ACHN (cell line): ENCODE measurements around the gene CKAP2.
"Not testable (repeated sequence)": the region's sequence is repeated elsewhere in the genome, so short reads cannot be mapped to it uniquely, and the experiment has no call there.

Experiments
- DNase-seq: peaks from one replicate; pipeline ENCODE4 v3.0.0-alpha.2; 2015
- in situ Hi-C: cut with HindIII; loops from 2 replicates; pipeline ENCODE4 v1.10.0; 2017; ENCODE audit warnings: low sequenced_read_pairs, low pct_ligation_motif_present, low pct_unique_long_range_greater_than_20kb

Gene CKAP2

GRCh38 chr13:52510221-52510797, 55.0 kb downstream of the CKAP2 start:
- DNase-seq, in situ Hi-C loops: not testable (repeated sequence)

- DNase-seq, in situ Hi-C loops: not testable (repeated sequence)
Observed at GRCh38 chr13:52511598-52511997, 56.3 kb downstream of the CKAP2 start.

GRCh38 chr13:52513957-52514596, 58.8 kb downstream of the CKAP2 start:
- DNase-seq, in situ Hi-C loops: not testable (repeated sequence)

GRCh38 chr13:52523323-52523722, 68.0 kb downstream of the CKAP2 start:
- DNase-seq, in situ Hi-C loops: not testable (repeated sequence)
